HL-60 (cell line): ENCODE measurements around the gene SPATA13.

Experiments
- GABPA ChIP-seq: IDR thresholded peaks from 2 replicates; pipeline ENCODE4 v1.6.1; 2012; ENCODE audit warnings: low read depth
- POLR2AphosphoS5 ChIP-seq: IDR thresholded peaks from 2 replicates; pipeline ENCODE4 v1.6.1; 2012; ENCODE audit warnings: low read depth
- TF ChIP-seq, protein P1 (sequence below): IDR thresholded peaks from one replicate; pipeline ENCODE4 v1.5.1; 2011; ENCODE audit warnings: low read length, control low read depth, inconsistent platforms; ENCODE audit not compliant: insufficient read depth
- TF ChIP-seq, protein P2 (sequence below): IDR thresholded peaks from 2 replicates; pipeline ENCODE4 v1.6.1; 2012; ENCODE audit warnings: low read depth; ENCODE audit not compliant: insufficient replicate concordance

DNA sequence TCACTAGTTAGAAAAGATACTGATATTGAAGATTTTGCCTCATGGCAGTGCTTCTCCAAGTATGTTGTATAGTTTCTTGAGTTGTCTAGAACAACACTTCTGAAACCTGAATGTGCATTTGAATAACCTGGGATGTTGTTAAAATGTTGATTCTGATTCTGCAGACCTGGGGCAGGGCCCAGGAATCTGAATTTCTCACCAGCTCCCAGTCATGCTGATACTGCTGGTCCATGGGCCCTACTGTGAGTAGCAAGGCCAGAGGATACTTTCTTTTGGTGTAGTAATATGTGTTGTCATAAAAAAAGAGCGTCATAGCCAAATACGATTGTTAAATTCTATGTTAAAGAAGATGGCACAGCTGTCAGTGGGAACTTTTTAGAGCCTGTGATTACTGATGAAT lies 107.3 kb downstream of the SPATA13 start:
- TF ChIP-seq POLR2AphosphoS5 (no peak), GABPA (no peak)
- TF ChIP-seq, protein P1, sequence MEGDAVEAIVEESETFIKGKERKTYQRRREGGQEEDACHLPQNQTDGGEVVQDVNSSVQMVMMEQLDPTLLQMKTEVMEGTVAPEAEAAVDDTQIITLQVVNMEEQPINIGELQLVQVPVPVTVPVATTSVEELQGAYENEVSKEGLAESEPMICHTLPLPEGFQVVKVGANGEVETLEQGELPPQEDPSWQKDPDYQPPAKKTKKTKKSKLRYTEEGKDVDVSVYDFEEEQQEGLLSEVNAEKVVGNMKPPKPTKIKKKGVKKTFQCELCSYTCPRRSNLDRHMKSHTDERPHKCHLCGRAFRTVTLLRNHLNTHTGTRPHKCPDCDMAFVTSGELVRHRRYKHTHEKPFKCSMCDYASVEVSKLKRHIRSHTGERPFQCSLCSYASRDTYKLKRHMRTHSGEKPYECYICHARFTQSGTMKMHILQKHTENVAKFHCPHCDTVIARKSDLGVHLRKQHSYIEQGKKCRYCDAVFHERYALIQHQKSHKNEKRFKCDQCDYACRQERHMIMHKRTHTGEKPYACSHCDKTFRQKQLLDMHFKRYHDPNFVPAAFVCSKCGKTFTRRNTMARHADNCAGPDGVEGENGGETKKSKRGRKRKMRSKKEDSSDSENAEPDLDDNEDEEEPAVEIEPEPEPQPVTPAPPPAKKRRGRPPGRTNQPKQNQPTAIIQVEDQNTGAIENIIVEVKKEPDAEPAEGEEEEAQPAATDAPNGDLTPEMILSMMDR, result no peak
- TF ChIP-seq, protein P2, sequence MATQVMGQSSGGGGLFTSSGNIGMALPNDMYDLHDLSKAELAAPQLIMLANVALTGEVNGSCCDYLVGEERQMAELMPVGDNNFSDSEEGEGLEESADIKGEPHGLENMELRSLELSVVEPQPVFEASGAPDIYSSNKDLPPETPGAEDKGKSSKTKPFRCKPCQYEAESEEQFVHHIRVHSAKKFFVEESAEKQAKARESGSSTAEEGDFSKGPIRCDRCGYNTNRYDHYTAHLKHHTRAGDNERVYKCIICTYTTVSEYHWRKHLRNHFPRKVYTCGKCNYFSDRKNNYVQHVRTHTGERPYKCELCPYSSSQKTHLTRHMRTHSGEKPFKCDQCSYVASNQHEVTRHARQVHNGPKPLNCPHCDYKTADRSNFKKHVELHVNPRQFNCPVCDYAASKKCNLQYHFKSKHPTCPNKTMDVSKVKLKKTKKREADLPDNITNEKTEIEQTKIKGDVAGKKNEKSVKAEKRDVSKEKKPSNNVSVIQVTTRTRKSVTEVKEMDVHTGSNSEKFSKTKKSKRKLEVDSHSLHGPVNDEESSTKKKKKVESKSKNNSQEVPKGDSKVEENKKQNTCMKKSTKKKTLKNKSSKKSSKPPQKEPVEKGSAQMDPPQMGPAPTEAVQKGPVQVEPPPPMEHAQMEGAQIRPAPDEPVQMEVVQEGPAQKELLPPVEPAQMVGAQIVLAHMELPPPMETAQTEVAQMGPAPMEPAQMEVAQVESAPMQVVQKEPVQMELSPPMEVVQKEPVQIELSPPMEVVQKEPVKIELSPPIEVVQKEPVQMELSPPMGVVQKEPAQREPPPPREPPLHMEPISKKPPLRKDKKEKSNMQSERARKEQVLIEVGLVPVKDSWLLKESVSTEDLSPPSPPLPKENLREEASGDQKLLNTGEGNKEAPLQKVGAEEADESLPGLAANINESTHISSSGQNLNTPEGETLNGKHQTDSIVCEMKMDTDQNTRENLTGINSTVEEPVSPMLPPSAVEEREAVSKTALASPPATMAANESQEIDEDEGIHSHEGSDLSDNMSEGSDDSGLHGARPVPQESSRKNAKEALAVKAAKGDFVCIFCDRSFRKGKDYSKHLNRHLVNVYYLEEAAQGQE, result no peak
